Stimulated activated CD4-positive, alpha-beta T cell treated with anti-CD3 and anti-CD28 coated beads, Interleukin-15, amount 100 ng/mL, for 48 hours (primary cell): Measurements from ENCODE around the gene PPRC1.

Experiments
- DNase-seq, 2 donors: peaks; one replicate each; pipeline ENCODE4 v3.0.0-alpha.2; 2020; ENCODE audit warnings: low read depth in 2 of 2

PPRC1 gene

GRCh38 chr10:102195296-102195870 lies 62.5 kb downstream of the PPRC1 start:
- DNase-seq: no peak

GRCh38 chr10:102196893-102197292 lies 64.1 kb downstream of the PPRC1 start:
- DNase-seq: peak; percentile 13 to 16

- no peak for DNase-seq
These were observed 65.2 kb downstream of the PPRC1 start for GRCh38 chr10:102198027-102198426.
